ENCODE data around the gene HNRNPR. TPM values are rescaled to one million over a fixed set of nuclear protein-coding genes. Genes with fewer than 3 reads are reported as not detected.
A peak's percentile ranks its signal among the peaks of the same experiment; 100 is the strongest.

The HNRNPR gene
- polyA plus RNA-seq, 3 donors: 58.5 to 112 (median 82.9) TPM

DNA sequence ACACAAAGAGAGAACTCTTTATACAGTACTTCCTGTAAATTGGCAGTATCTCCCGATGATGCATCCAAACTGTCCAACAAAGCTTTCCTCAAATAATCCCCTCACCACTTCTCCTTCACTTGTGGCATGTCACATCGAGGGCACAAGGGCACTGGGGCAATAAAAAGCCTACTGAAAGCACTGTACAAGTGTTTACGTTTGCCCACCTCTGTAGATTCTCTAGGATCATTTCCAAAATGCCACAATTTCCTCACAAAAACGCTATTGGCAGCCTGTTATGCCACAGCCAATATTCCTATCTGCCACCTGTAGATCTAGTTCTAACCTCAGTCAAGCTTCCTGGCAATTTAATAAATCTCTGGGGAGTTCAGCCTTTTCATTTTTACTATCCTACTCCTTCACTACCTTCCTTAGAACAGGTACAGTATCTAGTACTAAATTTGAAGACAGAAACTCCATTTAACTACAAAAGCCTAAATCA is 39.9 kb downstream of the HNRNPR start:
- no peaks in the 10 kb centered on the region for H3K9me3 ChIP-seq (replicated peaks in 1 of 2; ENCODE audit: control insufficient read depth in 1 of 2, insufficient read depth in 1 of 2, low read length in 2 of 2)
- DNase-seq: no peak
- H3K27ac Mint-ChIP-seq: peak overlapping the region in 1 of 7 donors; percentile 0
- intact Hi-C loops (cut with micrococcal nuclease): no loop called here
- no peak overlapping the region for H3K4me3 Mint-ChIP-seq
- H3K9ac ChIP-seq (ENCODE audit: insufficient read depth, low read length, poor library complexity, severe bottlenecking): no peak overlapping the region
- H3K4me1 Mint-ChIP-seq: no peaks in the 10 kb centered on the region
- H3K79me2 ChIP-seq (ENCODE audit: insufficient read depth, low read length): no peaks in the 10 kb centered on the region
- no peak overlapping the region for H3K4me2 ChIP-seq (replicated peaks; ENCODE audit: extremely low read depth, low read length, poor library complexity, severe bottlenecking)
- peak overlapping the region in 1 of 2 donors; percentile 35 for H3K27ac ChIP-seq (ENCODE audit: low read depth in 1 of 2, low read length in 2 of 2)
- H3K36me3 Mint-ChIP-seq: peaks cover 51 to 62% of the 10 kb centered on the region in 2 donors
- peaks cover 5% of the 10 kb centered on the region for H4K20me1 ChIP-seq (ENCODE audit: insufficient read depth, low read length)
- no peak for TF ChIP-seq CTCF (IDR thresholded peaks at IDR 0.05)
- 95% methylated on average over 4 of the region's 4 CpGs for WGBS (ENCODE audit: insufficient coverage)
- H3K9me3 Mint-ChIP-seq: peaks cover 0 to 2% (median 0%) of the 10 kb centered on the region in 7 donors
- no peak overlapping the region for H3K4me3 ChIP-seq (replicated peaks in 1 of 3; ENCODE audit: low read depth in 2 of 3, low read length in 3 of 3)
- H3K4me1 ChIP-seq (ENCODE audit: control insufficient read depth in 1 of 2, insufficient read depth in 2 of 2, low read length in 2 of 2): no peaks in the 10 kb centered on the region
- peaks cover 74 to 99% of the 10 kb centered on the region in 2 donors for H3K36me3 ChIP-seq (replicated peaks in 1 of 2; ENCODE audit: control insufficient read depth in 1 of 2, insufficient read depth in 2 of 2, low read length in 2 of 2)
- no peaks in the 10 kb centered on the region for H3K27me3 ChIP-seq (ENCODE audit: control insufficient read depth in 2 of 2, insufficient read depth in 2 of 2, low read length in 2 of 2)
- H3K27me3 Mint-ChIP-seq (ENCODE audit: low read depth in 3 of 3): no peaks in the 10 kb centered on the region
- H2AFZ ChIP-seq (ENCODE audit: insufficient read depth, low read depth, low read length, poor library complexity, severe bottlenecking): no peak overlapping the region

DNA sequence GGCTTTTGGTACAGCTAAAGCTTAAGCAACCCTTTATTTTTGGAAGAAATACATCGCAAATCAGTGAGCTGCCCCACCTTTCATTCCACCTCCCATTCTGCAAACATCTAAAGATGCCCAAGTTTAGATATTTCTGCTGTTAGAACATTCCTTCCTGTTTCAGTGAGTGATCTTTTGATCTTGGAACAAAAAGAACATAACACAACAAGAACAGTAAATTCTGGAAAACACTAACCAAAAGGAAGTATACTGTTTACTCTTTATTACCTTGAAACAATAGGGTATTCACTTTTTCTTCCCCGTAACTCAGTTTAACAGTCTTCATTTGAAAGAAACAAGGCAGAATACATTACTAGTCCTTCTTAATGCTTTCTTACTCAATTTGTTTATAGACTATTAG is 40.6 kb downstream of the HNRNPR start:
- WGBS (ENCODE audit: insufficient coverage): no CpG with 5 or more reads among the region's 2 CpGs
- Mint-ChIP-seq H3K9me3 (peaks cover 0 to 2% (median 0%) of the 10 kb centered on the region in 7 donors), H3K36me3 (peaks cover 46 to 62% of the 10 kb centered on the region in 2 donors), H3K27me3 (ENCODE audit: low read depth in 3 of 3) (no peaks in the 10 kb centered on the region), H3K4me1 (no peaks in the 10 kb centered on the region), H3K27ac (peak overlapping the region in 1 of 7 donors; percentile 0), H3K4me3 (no peak overlapping the region)
- TF ChIP-seq CTCF (IDR thresholded peaks at IDR 0.05): no peak
- Histone ChIP-seq H3K36me3 (replicated peaks in 1 of 2; ENCODE audit: control insufficient read depth in 1 of 2, insufficient read depth in 2 of 2, low read length in 2 of 2) (peaks cover 72 to 99% of the 10 kb centered on the region in 2 donors), H3K4me1 (ENCODE audit: control insufficient read depth in 1 of 2, insufficient read depth in 2 of 2, low read length in 2 of 2) (no peaks in the 10 kb centered on the region), H4K20me1 (ENCODE audit: insufficient read depth, low read length) (peaks cover 5% of the 10 kb centered on the region), H3K4me2 (replicated peaks; ENCODE audit: extremely low read depth, low read length, poor library complexity, severe bottlenecking) (no peak overlapping the region), H3K27me3 (ENCODE audit: control insufficient read depth in 2 of 2, insufficient read depth in 2 of 2, low read length in 2 of 2) (no peaks in the 10 kb centered on the region), H3K79me2 (ENCODE audit: insufficient read depth, low read length) (no peaks in the 10 kb centered on the region), H3K9ac (ENCODE audit: insufficient read depth, low read length, poor library complexity, severe bottlenecking) (no peak overlapping the region), H3K4me3 (replicated peaks in 1 of 3; ENCODE audit: low read depth in 2 of 3, low read length in 3 of 3) (no peak overlapping the region), H3K27ac (ENCODE audit: low read depth in 1 of 2, low read length in 2 of 2) (no peak overlapping the region), H3K9me3 (replicated peaks in 1 of 2; ENCODE audit: control insufficient read depth in 1 of 2, insufficient read depth in 1 of 2, low read length in 2 of 2) (no peaks in the 10 kb centered on the region), H2AFZ (ENCODE audit: insufficient read depth, low read depth, low read length, poor library complexity, severe bottlenecking) (no peak overlapping the region)
- no peak for DNase-seq
- intact Hi-C loops (cut with micrococcal nuclease): no loop called here
